Neural cell (in vitro differentiated cells): ENCODE measurements around the gene CWC25.

Experiments
- EP300 ChIP-seq: fragments of 450-650 bp; conservative IDR thresholded peaks from 2 replicates; pipeline ENCODE4 v1.6.1; 2014; ENCODE audit warnings: antibody characterized with exemption, mild to moderate bottlenecking, moderate library complexity; ENCODE audit not compliant: poor library complexity, severe bottlenecking
- EZH2 ChIP-seq: fragments of 200-600, 300-800 bp; shearing (Covaris generic), sonication (generic); IDR thresholded peaks from 2 replicates; pipeline ENCODE4 v1.6.1; 2014; ENCODE audit warnings: antibody characterized with exemption, low read length, borderline replicate concordance, mild to moderate bottlenecking; ENCODE audit not compliant: insufficient read depth, poor library complexity, severe bottlenecking
- MXI1 ChIP-seq: fragments of 450-650 bp; conservative IDR thresholded peaks from 2 replicates; pipeline ENCODE4 v1.6.1; 2014; ENCODE audit warnings: antibody characterized with exemption, mild to moderate bottlenecking; ENCODE audit not compliant: poor library complexity, severe bottlenecking
- POLR2AphosphoS5 ChIP-seq: IDR thresholded peaks from 2 replicates; pipeline ENCODE4 v1.6.1; 2012
- RAD21 ChIP-seq: fragments of 450-650 bp; conservative IDR thresholded peaks from 2 replicates; pipeline ENCODE4 v1.6.1; 2014; ENCODE audit warnings: antibody characterized with exemption, mild to moderate bottlenecking, moderate library complexity
- SMC3 ChIP-seq: fragments of 450-650 bp; conservative IDR thresholded peaks from 2 replicates; pipeline ENCODE4 v1.6.1; 2014; ENCODE audit warnings: antibody characterized with exemption, mild to moderate bottlenecking, moderate library complexity; ENCODE audit not compliant: poor library complexity
- TAF1 ChIP-seq: IDR thresholded peaks from 2 replicates; pipeline ENCODE4 v1.6.1; 2012; ENCODE audit warnings: low read depth
- TF ChIP-seq, protein P1 (sequence below): fragments of 450-650 bp; IDR thresholded peaks from 2 replicates; pipeline ENCODE4 v1.5.1; 2014; ENCODE audit warnings: antibody characterized with exemption, mild to moderate bottlenecking, moderate library complexity; ENCODE audit not compliant: poor library complexity, severe bottlenecking
- TF ChIP-seq, protein P2 (sequence below): IDR thresholded peaks from 2 replicates; pipeline ENCODE4 v1.6.1; 2012; ENCODE audit warnings: borderline replicate concordance

GRCh38 chr17:38773258-38773657, 51.9 kb downstream of the CWC25 start:
- TF ChIP-seq, protein P1, sequence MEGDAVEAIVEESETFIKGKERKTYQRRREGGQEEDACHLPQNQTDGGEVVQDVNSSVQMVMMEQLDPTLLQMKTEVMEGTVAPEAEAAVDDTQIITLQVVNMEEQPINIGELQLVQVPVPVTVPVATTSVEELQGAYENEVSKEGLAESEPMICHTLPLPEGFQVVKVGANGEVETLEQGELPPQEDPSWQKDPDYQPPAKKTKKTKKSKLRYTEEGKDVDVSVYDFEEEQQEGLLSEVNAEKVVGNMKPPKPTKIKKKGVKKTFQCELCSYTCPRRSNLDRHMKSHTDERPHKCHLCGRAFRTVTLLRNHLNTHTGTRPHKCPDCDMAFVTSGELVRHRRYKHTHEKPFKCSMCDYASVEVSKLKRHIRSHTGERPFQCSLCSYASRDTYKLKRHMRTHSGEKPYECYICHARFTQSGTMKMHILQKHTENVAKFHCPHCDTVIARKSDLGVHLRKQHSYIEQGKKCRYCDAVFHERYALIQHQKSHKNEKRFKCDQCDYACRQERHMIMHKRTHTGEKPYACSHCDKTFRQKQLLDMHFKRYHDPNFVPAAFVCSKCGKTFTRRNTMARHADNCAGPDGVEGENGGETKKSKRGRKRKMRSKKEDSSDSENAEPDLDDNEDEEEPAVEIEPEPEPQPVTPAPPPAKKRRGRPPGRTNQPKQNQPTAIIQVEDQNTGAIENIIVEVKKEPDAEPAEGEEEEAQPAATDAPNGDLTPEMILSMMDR: no peak
- no peak for TF ChIP-seq SMC3
- TF ChIP-seq EP300: no peak
- TF ChIP-seq, protein P2, sequence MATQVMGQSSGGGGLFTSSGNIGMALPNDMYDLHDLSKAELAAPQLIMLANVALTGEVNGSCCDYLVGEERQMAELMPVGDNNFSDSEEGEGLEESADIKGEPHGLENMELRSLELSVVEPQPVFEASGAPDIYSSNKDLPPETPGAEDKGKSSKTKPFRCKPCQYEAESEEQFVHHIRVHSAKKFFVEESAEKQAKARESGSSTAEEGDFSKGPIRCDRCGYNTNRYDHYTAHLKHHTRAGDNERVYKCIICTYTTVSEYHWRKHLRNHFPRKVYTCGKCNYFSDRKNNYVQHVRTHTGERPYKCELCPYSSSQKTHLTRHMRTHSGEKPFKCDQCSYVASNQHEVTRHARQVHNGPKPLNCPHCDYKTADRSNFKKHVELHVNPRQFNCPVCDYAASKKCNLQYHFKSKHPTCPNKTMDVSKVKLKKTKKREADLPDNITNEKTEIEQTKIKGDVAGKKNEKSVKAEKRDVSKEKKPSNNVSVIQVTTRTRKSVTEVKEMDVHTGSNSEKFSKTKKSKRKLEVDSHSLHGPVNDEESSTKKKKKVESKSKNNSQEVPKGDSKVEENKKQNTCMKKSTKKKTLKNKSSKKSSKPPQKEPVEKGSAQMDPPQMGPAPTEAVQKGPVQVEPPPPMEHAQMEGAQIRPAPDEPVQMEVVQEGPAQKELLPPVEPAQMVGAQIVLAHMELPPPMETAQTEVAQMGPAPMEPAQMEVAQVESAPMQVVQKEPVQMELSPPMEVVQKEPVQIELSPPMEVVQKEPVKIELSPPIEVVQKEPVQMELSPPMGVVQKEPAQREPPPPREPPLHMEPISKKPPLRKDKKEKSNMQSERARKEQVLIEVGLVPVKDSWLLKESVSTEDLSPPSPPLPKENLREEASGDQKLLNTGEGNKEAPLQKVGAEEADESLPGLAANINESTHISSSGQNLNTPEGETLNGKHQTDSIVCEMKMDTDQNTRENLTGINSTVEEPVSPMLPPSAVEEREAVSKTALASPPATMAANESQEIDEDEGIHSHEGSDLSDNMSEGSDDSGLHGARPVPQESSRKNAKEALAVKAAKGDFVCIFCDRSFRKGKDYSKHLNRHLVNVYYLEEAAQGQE: no peak
- TF ChIP-seq EZH2: no peak
- TF ChIP-seq RAD21: no peak
- no peak for TF ChIP-seq POLR2AphosphoS5
- no peak for TF ChIP-seq TAF1
- no peak for TF ChIP-seq MXI1
